A549 (cell line): Measurements from ENCODE around the gene PITPNM1.

ENCODE experiments used
- CTCF ChIP-seq: fragments of >200 bp; sonication (Bioruptor Twin); formaldehyde crosslinking; IDR thresholded peaks from 3 replicates; pipeline ENCODE4 v1.5.1; 2016
- FOXS1 ChIP-seq: fragments of 250-450 bp; sonication (Bioruptor Pico); IDR thresholded peaks from 2 replicates; pipeline ENCODE4 v1.5.0; 2020; ENCODE audit warnings: mild to moderate bottlenecking, moderate library complexity
- HOXA7 ChIP-seq: fragments of 250-450 bp; sonication (Bioruptor Pico); IDR thresholded peaks from 2 replicates; pipeline ENCODE4 v1.5.0; 2020; ENCODE audit warnings: mild to moderate bottlenecking, moderate library complexity
- JUN ChIP-seq, 2 experiments: fragments of >200 bp; sonication (Bioruptor Twin); formaldehyde crosslinking; IDR thresholded peaks; 2 replicates in 1 of 2; 3 replicates in 1 of 2; pipeline ENCODE4 v1.6.1; 2016 to 2017
- MAFK ChIP-seq: fragments of 450-650 bp; IDR thresholded peaks from 2 replicates; pipeline ENCODE4 v1.6.1; 2014; ENCODE audit not compliant: partially characterized antibody
- MAX ChIP-seq: IDR thresholded peaks from 2 replicates; pipeline ENCODE4 v1.6.1; 2012
- MYC ChIP-seq: IDR thresholded peaks from 2 replicates; pipeline ENCODE4 v1.6.1; 2012; ENCODE audit warnings: mild to moderate bottlenecking, inconsistent platforms, low read length, improper control_type of control experiment, borderline replicate concordance
- POLR2A ChIP-seq: IDR thresholded peaks from 2 replicates; pipeline ENCODE4 v1.6.1; 2012; ENCODE audit warnings: mild to moderate bottlenecking, low read length
- REST ChIP-seq: fragments of 200-600 bp; sonication (generic); IDR thresholded peaks from 2 replicates; pipeline ENCODE4 v1.6.1; 2016; ENCODE audit warnings: antibody characterized with exemption, mild to moderate bottlenecking, moderate library complexity
- USF2 ChIP-seq: fragments of 450-650 bp; IDR thresholded peaks from 2 replicates; pipeline ENCODE4 v1.6.1; 2014; ENCODE audit warnings: antibody characterized with exemption

GRCh38 chr11:67548555-67549110 lies 43.5 kb upstream of the PITPNM1 start:
- TF ChIP-seq POLR2A (no peak), CTCF (no peak), MAFK (no peak), JUN (IDR thresholded peaks at IDR 0.05) (no peak), MYC (no peak), FOXS1 (CRISPR knock-in tag) (no peak), MAX (no peak), HOXA7 (CRISPR knock-in tag) (no peak), REST (no peak), USF2 (no peak)
